Right lobe of liver (tissue), 6 donors: Measurements from ENCODE around the gene PRPS2. TPM values are rescaled to one million over a fixed set of nuclear protein-coding genes. Genes with fewer than 3 reads are reported as not detected.

ENCODE experiments used
- ATAC-seq, 4 donors: fragments of 200-7000 bp; cut with Tn5 transposase; one replicate each; pipeline ENCODE4 v1.9.1; 2020; ENCODE audit warnings: mild to moderate bottlenecking in 4 of 4, moderate library complexity in 4 of 4
- DNase-seq, 3 donors: peaks; one replicate each; pipeline ENCODE4 v3.0.0-alpha.2; 2020
- H3K27ac ChIP-seq, 3 donors: fragments of 200-600 bp; one replicate each; pipeline ENCODE4 v1.8.0; 2022
- H3K27me3 ChIP-seq, 2 donors: fragments of 200-600 bp; one replicate each; pipeline ENCODE4 v1.8.0; 2022
- H3K36me3 ChIP-seq, 4 donors: fragments of 200-600 bp; sonication (generic) in 1 of 4; one replicate each; pipeline versions ENCODE4 v1.5.1 to v1.8.0; 2017 to 2022; ENCODE audit warnings: control low read depth in 1 of 4
- H3K4me1 ChIP-seq, 4 donors: fragments of 200-600 bp; sonication (generic) in 1 of 4; one replicate each; pipeline versions ENCODE4 v1.5.1 to v1.8.0; 2017 to 2022; ENCODE audit warnings: control low read depth in 1 of 4
- H3K4me3 ChIP-seq, 3 donors: fragments of 200-600 bp; one replicate each; pipeline ENCODE4 v1.8.0; 2022
- H3K9me3 ChIP-seq, 4 donors: fragments of 200-600 bp; sonication (generic) in 1 of 4; one replicate each; pipeline versions ENCODE4 v1.5.1 to v1.8.0; 2017 to 2022; ENCODE audit warnings: control low read depth in 1 of 4
- CTCF ChIP-seq, 4 donors: fragments of 200-600 bp in 3 of 4; fragments of 450-650 bp in 1 of 4; IDR thresholded peaks; one replicate each; pipeline versions ENCODE4 v1.5.1 to v1.8.0; 2016 to 2022; ENCODE audit warnings: antibody characterized with exemption in 4 of 4, mild to moderate bottlenecking in 2 of 4
- POLR2A ChIP-seq: fragments of 450-650 bp; IDR thresholded peaks from one replicate; pipeline ENCODE4 v1.6.1; 2017; ENCODE audit warnings: antibody characterized with exemption, mild to moderate bottlenecking
- WGBS: methylation state at CpG from one replicate; pipeline ENCODE4 v1.1.6; 2018; ENCODE audit warnings: low coverage, low lambda C conversion rate; ENCODE audit not compliant: insufficient coverage; ENCODE audit errors: missing lambda C conversion rate; 5-methylcytosine and 5-hydroxymethylcytosine counted together
- intact Hi-C, 2 donors: fragments of 100-400 bp; cut with DNase I; formaldehyde crosslinking; loops; one replicate each; pipeline versions ENCODE4 v1.11.2 to v1.14.1; 2022
- total RNA-seq, 6 experiments: library from RNA; depleted of rRNA in 2 of 6; stranded (reverse); fragments of >200 nt in 2 of 6; fragmentation: NEBNext Ultra II Directional in 3 of 6; extraction: Animal tissue kit (Norgen Biotek cat#: 25700) in 3 of 6; gene quantifications; one replicate each; pipeline versions ENCODE4 v1.1.0 to v1.2.4, GENCODE V29; 2016 to 2023
- donor health status: DM: no; HTN: yes; CAD: no.
- donor health status: DM: no; HTN: no; CAD: no.
- donor health status: DM: no; HTN: no; CAD: no.
- donor health status: DM: no; HTN: yes; CAD: no.
- donor health status: DM: no; HTN: yes; CAD: no.

Gene PRPS2
- total RNA-seq, 6 experiments from 2014 or later = 13.9 to 17.9 (median 15.0) TPM

GRCh38 chrX:12799118-12799517 is 7.9 kb downstream of the PRPS2 start:
- no peaks in the 10 kb centered on the region for H3K27me3 ChIP-seq
- no peak overlapping the region for H3K27ac ChIP-seq
- intact Hi-C loops = no loop called here
- WGBS = 85% methylated on average over 13 of the region's 13 CpGs
- H3K36me3 ChIP-seq = no peaks in the 10 kb centered on the region
- ATAC-seq (no peak), DNase-seq (no peak)
- TF ChIP-seq POLR2A (no peak), CTCF (IDR thresholded peaks at IDR 0.05) (no peak)
- no peaks in the 10 kb centered on the region for H3K9me3 ChIP-seq
- H3K4me1 ChIP-seq = no peaks in the 10 kb centered on the region
- H3K4me3 ChIP-seq = no peak overlapping the region

GRCh38 chrX:12802741-12803140 is 11.5 kb downstream of the PRPS2 start:
- peaks cover 0 to 6% (median 0%) of the 10 kb centered on the region in 4 donors for H3K36me3 ChIP-seq
- intact Hi-C loops = no loop called here
- H3K4me3 ChIP-seq = no peak overlapping the region
- ATAC-seq (no peak), DNase-seq (no peak)
- 65% methylated on average over 5 of the region's 5 CpGs for WGBS
- no peaks in the 10 kb centered on the region for H3K9me3 ChIP-seq
- no peaks in the 10 kb centered on the region for H3K27me3 ChIP-seq
- no peak overlapping the region for H3K27ac ChIP-seq
- H3K4me1 ChIP-seq = no peaks in the 10 kb centered on the region
- no peak for TF ChIP-seq CTCF (IDR thresholded peaks at IDR 0.05)
- TF ChIP-seq POLR2A = no peak

GRCh38 chrX:12804655-12805054 is 13.4 kb downstream of the PRPS2 start:
- ATAC-seq = no peak

GRCh38 chrX:12805333-12805732 is 14.1 kb downstream of the PRPS2 start:
- H3K36me3 ChIP-seq = peaks cover 0 to 6% (median 0%) of the 10 kb centered on the region in 4 donors
- H3K9me3 ChIP-seq = no peaks in the 10 kb centered on the region
- intact Hi-C loops = no loop called here
- no peaks in the 10 kb centered on the region for H3K27me3 ChIP-seq
- TF ChIP-seq POLR2A (no peak), CTCF (IDR thresholded peaks at IDR 0.05) (no peak)
- H3K27ac ChIP-seq = no peak overlapping the region
- no peaks in the 10 kb centered on the region for H3K4me1 ChIP-seq
- no peak overlapping the region for H3K4me3 ChIP-seq
- WGBS = 76% methylated on average over 6 of the region's 6 CpGs
- ATAC-seq (no peak), DNase-seq (no peak)

More at GRCh38 chrX:12804655-12805054, 13.4 kb downstream of the PRPS2 start:
- Histone ChIP-seq H3K9me3 (no peaks in the 10 kb centered on the region), H3K36me3 (peaks cover 0 to 6% (median 0%) of the 10 kb centered on the region in 4 donors), H3K4me3 (no peak overlapping the region), H3K4me1 (no peaks in the 10 kb centered on the region), H3K27me3 (no peaks in the 10 kb centered on the region), H3K27ac (no peak overlapping the region)
- intact Hi-C loops = no loop called here
- TF ChIP-seq CTCF (IDR thresholded peaks at IDR 0.05) (no peak), POLR2A (no peak)
- DNase-seq = no peak
- 30% methylated on average over 1 of the region's 2 CpGs for WGBS

GRCh38 chrX:12811658-12812057 is 20.4 kb downstream of the PRPS2 start:
- TF ChIP-seq POLR2A (no peak), CTCF (IDR thresholded peaks at IDR 0.05) (no peak)
- Histone ChIP-seq H3K9me3 (no peaks in the 10 kb centered on the region), H3K36me3 (no peaks in the 10 kb centered on the region), H3K4me1 (no peaks in the 10 kb centered on the region), H3K27ac (no peak overlapping the region), H3K4me3 (no peak overlapping the region), H3K27me3 (no peaks in the 10 kb centered on the region)
- intact Hi-C loops = loop anchor here (10.0 kb wide), 1 partner anchor 83 kb away; no protein-coding TSS in a partner anchor
- DNase-seq (no peak), ATAC-seq (no peak)
- WGBS = 54% methylated on average over 7 of the region's 8 CpGs
